Measurements from ENCODE around the gene NDUFB11. TPM values are rescaled to one million over a fixed set of nuclear protein-coding genes. Genes with fewer than 3 reads are reported as not detected.

NDUFB11 gene
- total RNA-seq, 1 donor from 2014 or later, result 94.1 TPM

DNA sequence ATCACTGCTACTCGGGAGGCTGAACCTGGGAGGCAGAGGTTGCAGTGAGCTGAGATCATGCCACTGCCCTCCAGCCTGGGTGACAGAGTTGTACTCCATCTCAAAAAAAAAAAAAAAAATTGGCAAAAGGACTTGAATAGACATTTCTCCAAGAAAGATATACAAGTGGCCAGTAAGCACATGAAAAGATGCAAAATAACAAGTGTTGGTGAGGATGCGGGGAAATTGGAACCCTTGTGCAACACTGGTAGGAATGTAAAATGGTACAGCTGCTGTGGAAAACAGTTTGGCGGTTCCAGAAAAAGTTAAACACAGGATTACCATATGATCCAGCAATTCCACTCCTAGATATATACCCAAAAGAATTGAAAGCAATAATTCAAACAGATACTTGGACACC lies 19.9 kb upstream of the NDUFB11 start:
- Mint-ChIP-seq H3K4me1 (ENCODE audit: low read depth) (no peaks in the 10 kb centered on the region), H3K9me3 (ENCODE audit: low read depth) (peaks cover 7% of the 10 kb centered on the region), H3K4me3 (ENCODE audit: low read depth) (no peak overlapping the region), H3K36me3 (ENCODE audit: insufficient read depth) (peaks cover 16% of the 10 kb centered on the region), H3K27me3 (no peaks in the 10 kb centered on the region), H3K27ac (no peak overlapping the region)
- no peak for TF ChIP-seq CTCF (IDR thresholded peaks at IDR 0.05; ENCODE audit: unreplicated experiment)
- no peak for DNase-seq (ENCODE audit: low spot score, unreplicated experiment)

GRCh38 chrX:47162927-47163583 lies 18.6 kb upstream of the NDUFB11 start:
- Mint-ChIP-seq H3K27me3 (no peaks in the 10 kb centered on the region), H3K36me3 (ENCODE audit: insufficient read depth) (peaks cover 19% of the 10 kb centered on the region), H3K9me3 (ENCODE audit: low read depth) (peaks cover 4% of the 10 kb centered on the region), H3K4me3 (ENCODE audit: low read depth) (no peak overlapping the region), H3K27ac (no peak overlapping the region), H3K4me1 (ENCODE audit: low read depth) (no peaks in the 10 kb centered on the region)
- DNase-seq (ENCODE audit: low spot score, unreplicated experiment), result no peak
- TF ChIP-seq CTCF (IDR thresholded peaks at IDR 0.05; ENCODE audit: unreplicated experiment), result no peak

DNA sequence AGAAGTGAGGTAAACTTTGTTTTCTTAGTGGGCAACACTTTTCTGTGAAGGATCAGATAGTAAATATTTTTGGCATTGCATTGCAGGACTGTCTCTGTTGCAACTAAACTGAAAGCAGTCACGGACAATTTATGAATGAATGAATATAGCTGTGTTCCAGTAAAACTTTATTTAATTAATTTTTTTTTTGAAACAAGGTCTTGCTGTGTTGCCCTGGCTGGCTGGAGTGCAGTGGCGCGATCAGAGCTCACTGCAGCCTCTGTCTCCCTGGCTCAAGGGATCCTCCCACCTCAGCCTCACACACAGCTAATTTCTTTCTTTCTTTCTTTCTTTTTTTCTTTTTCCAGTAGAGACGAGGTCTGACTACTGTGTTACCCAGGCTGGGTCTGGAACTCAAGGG lies 16.3 kb upstream of the NDUFB11 start:
- Mint-ChIP-seq H3K4me3 (ENCODE audit: low read depth) (no peak overlapping the region), H3K27me3 (no peaks in the 10 kb centered on the region), H3K4me1 (ENCODE audit: low read depth) (no peaks in the 10 kb centered on the region), H3K9me3 (ENCODE audit: low read depth) (peaks cover 4% of the 10 kb centered on the region), H3K36me3 (ENCODE audit: insufficient read depth) (peaks cover 21% of the 10 kb centered on the region), H3K27ac (no peak overlapping the region)
- no peak for TF ChIP-seq CTCF (IDR thresholded peaks at IDR 0.05; ENCODE audit: unreplicated experiment)
- no peak for DNase-seq (ENCODE audit: low spot score, unreplicated experiment)

DNA sequence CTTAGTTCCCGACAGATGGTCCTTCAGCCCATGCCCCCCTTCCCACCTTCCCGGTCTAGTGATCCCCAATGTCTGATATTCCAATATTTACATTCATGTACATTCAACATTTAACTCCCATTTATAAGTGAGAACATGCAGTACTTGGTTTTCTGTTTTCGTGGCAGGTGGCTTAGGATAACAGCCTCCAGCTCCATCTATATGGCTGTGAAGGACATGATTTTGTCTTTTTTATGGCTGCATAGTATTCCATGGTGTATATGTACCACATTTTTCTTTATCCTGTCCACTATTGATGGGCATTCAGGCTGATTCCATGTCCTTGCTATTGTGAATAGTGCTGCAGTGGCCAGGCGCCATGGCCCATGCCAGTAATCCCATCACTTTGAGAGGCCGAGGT lies 14.3 kb upstream of the NDUFB11 start:
- Mint-ChIP-seq H3K4me3 (ENCODE audit: low read depth) (no peak overlapping the region), H3K36me3 (ENCODE audit: insufficient read depth) (peaks cover 14% of the 10 kb centered on the region), H3K27me3 (no peaks in the 10 kb centered on the region), H3K9me3 (ENCODE audit: low read depth) (no peaks in the 10 kb centered on the region), H3K4me1 (ENCODE audit: low read depth) (no peaks in the 10 kb centered on the region), H3K27ac (no peak overlapping the region)
- no peak for TF ChIP-seq CTCF (IDR thresholded peaks at IDR 0.05; ENCODE audit: unreplicated experiment)
- DNase-seq (ENCODE audit: low spot score, unreplicated experiment), result no peak

DNA sequence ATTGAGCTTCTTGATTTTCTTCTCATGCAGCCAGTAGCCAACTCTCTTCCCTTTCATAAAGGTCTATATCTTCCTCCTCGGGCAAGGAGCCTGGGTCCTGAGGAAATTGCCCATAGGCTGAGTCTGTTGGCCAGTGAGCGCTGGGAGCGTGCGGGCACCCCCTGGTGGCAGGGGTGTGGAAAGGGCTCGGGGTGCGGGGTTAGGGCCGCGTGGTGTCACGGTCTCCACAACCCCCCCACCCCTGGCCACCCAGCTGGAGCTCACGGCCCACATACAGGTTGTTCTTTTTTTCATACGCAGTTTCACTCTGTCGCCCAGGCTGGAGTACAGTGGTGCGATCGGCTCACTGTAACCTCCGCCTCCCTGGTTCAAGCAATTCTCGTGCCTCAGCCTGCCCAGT lies 13.6 kb upstream of the NDUFB11 start:
- Mint-ChIP-seq H3K36me3 (ENCODE audit: insufficient read depth) (peaks cover 14% of the 10 kb centered on the region), H3K4me3 (ENCODE audit: low read depth) (no peak overlapping the region), H3K4me1 (ENCODE audit: low read depth) (no peaks in the 10 kb centered on the region), H3K27me3 (no peaks in the 10 kb centered on the region), H3K9me3 (ENCODE audit: low read depth) (no peaks in the 10 kb centered on the region), H3K27ac (no peak overlapping the region)
- DNase-seq (ENCODE audit: low spot score, unreplicated experiment), result no peak
- no peak for TF ChIP-seq CTCF (IDR thresholded peaks at IDR 0.05; ENCODE audit: unreplicated experiment)
